Mammary epithelial cell (primary cell): ENCODE measurements around the gene INPP5D.

Experiments
- EZH2 ChIP-seq: IDR thresholded peaks from 2 replicates; pipeline ENCODE4 v1.6.1; 2012; ENCODE audit warnings: low read length, inconsistent platforms, borderline replicate concordance
- TF ChIP-seq, protein P1 (sequence below), 2 donors: IDR thresholded peaks in 1 of 2; conservative IDR thresholded peaks in 1 of 2; 2 replicates each; pipeline ENCODE4 v1.5.1; 2011 to 2012; ENCODE audit warnings: inconsistent platforms in 2 of 2, low read length in 2 of 2, mild to moderate bottlenecking in 2 of 2, control low read depth in 1 of 2, low read depth in 1 of 2; ENCODE audit not compliant: insufficient read depth in 1 of 2; ENCODE audit errors: extremely low read depth in 1 of 2

- TF ChIP-seq, protein P1, sequence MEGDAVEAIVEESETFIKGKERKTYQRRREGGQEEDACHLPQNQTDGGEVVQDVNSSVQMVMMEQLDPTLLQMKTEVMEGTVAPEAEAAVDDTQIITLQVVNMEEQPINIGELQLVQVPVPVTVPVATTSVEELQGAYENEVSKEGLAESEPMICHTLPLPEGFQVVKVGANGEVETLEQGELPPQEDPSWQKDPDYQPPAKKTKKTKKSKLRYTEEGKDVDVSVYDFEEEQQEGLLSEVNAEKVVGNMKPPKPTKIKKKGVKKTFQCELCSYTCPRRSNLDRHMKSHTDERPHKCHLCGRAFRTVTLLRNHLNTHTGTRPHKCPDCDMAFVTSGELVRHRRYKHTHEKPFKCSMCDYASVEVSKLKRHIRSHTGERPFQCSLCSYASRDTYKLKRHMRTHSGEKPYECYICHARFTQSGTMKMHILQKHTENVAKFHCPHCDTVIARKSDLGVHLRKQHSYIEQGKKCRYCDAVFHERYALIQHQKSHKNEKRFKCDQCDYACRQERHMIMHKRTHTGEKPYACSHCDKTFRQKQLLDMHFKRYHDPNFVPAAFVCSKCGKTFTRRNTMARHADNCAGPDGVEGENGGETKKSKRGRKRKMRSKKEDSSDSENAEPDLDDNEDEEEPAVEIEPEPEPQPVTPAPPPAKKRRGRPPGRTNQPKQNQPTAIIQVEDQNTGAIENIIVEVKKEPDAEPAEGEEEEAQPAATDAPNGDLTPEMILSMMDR (conservative IDR thresholded peaks at IDR 0.05 in 1 of 2, IDR thresholded peaks at IDR 0.05 in 1 of 2; ENCODE audit: extremely low read depth in 1 of 2, insufficient read depth in 1 of 2, low read depth in 1 of 2, low read length in 2 of 2), result no peak
- TF ChIP-seq EZH2, result no peak
These were observed 55.0 kb downstream of the INPP5D start for GRCh38 chr2:233115121-233115520.
